ENCODE data around the gene TRPM1. TPM values are rescaled to one million over a fixed set of nuclear protein-coding genes. Genes with fewer than 3 reads are reported as not detected.

The TRPM1 gene
- total RNA-seq, 6 experiments from 2014 or later = not detected

GRCh38 chr15:31128919-31129768 is 27.6 kb upstream of the TRPM1 start:
- WGBS (ENCODE audit: insufficient coverage, low coverage, low lambda C conversion rate, missing lambda C conversion rate) = 23% methylated on average over 11 of the region's 19 CpGs
- peak; percentile 86 to 95 (median 90) for TF ChIP-seq CTCF (IDR thresholded peaks at IDR 0.05)
- no peak for TF ChIP-seq POLR2A (IDR thresholded peaks at IDR 0.05)
- intact Hi-C loops (cut with DNase I) = loop anchor here in 1 of 2 donors (5.0 kb wide), 1 partner anchor 222 kb away; no protein-coding TSS in a partner anchor
- Histone ChIP-seq H3K4me1 (peaks cover 0 to 5% (median 0%) of the 10 kb centered on the region in 4 donors), H3K36me3 (no peaks in the 10 kb centered on the region), H3K27ac (no peak overlapping the region), H3K4me3 (peak overlapping the region in 2 of 3 donors; percentile 7 to 35), H3K9me3 (no peaks in the 10 kb centered on the region), H3K27me3 (no peaks in the 10 kb centered on the region)
- ATAC-seq (peak; percentile 94 to 97 (median 95)), DNase-seq (peak; percentile 82 to 87 (median 83))

- intact Hi-C loops (cut with DNase I) = loop anchor here in 1 of 2 donors (5.0 kb wide), 1 partner anchor 221 kb away; no protein-coding TSS in a partner anchor
- whole genome bisulfite sequencing (ENCODE audit: insufficient coverage, low coverage, low lambda C conversion rate, missing lambda C conversion rate) = 67% methylated on average over 1 of the region's 6 CpGs
- Histone ChIP-seq H3K27ac (no peak overlapping the region), H3K4me1 (peaks cover 0 to 5% (median 0%) of the 10 kb centered on the region in 4 donors), H3K27me3 (no peaks in the 10 kb centered on the region), H3K9me3 (no peaks in the 10 kb centered on the region), H3K36me3 (no peaks in the 10 kb centered on the region), H3K4me3 (no peak overlapping the region)
- no peak for DNase-seq
- TF ChIP-seq POLR2A (IDR thresholded peaks at IDR 0.05) (no peak), CTCF (IDR thresholded peaks at IDR 0.05) (no peak)
- no peak for ATAC-seq
These were observed 27.0 kb upstream of the TRPM1 start for GRCh38 chr15:31128477-31128876.

GRCh38 chr15:31127596-31128261 is 26.2 kb upstream of the TRPM1 start:
- intact Hi-C loops (cut with DNase I) = loop anchor here in 1 of 2 donors (5.0 kb wide), 1 partner anchor 220 kb away; no protein-coding TSS in a partner anchor
- TF ChIP-seq POLR2A (IDR thresholded peaks at IDR 0.05) (no peak), CTCF (IDR thresholded peaks at IDR 0.05) (no peak)
- no peak for DNase-seq

GRCh38 chr15:31125061-31125460 is 23.5 kb upstream of the TRPM1 start:
- WGBS (ENCODE audit: insufficient coverage, low coverage, low lambda C conversion rate, missing lambda C conversion rate) = 72% methylated on average over 7 of the region's 8 CpGs
- Histone ChIP-seq H3K9me3 (peaks cover 0 to 12% (median 0%) of the 10 kb centered on the region in 4 donors), H3K27ac (no peak overlapping the region), H3K36me3 (no peaks in the 10 kb centered on the region), H3K27me3 (no peaks in the 10 kb centered on the region), H3K4me1 (peaks cover 0 to 5% (median 0%) of the 10 kb centered on the region in 4 donors), H3K4me3 (no peak overlapping the region)
- intact Hi-C loops (cut with DNase I) = loop anchor here in 1 of 2 donors (5.0 kb wide), 1 partner anchor 218 kb away; no protein-coding TSS in a partner anchor
- no peak for ATAC-seq
- TF ChIP-seq CTCF (IDR thresholded peaks at IDR 0.05) = no peak
- no peak for TF ChIP-seq POLR2A (IDR thresholded peaks at IDR 0.05)
- DNase-seq = no peak

More at GRCh38 chr15:31127596-31128261, 26.2 kb upstream of the TRPM1 start:
- Histone ChIP-seq H3K9me3 (no peaks in the 10 kb centered on the region), H3K4me3 (no peak overlapping the region), H3K27me3 (no peaks in the 10 kb centered on the region), H3K4me1 (peaks cover 0 to 5% (median 0%) of the 10 kb centered on the region in 4 donors), H3K27ac (no peak overlapping the region), H3K36me3 (no peaks in the 10 kb centered on the region)
- peak in 1 of 4 donors; percentile 11 for ATAC-seq
- WGBS (ENCODE audit: insufficient coverage, low coverage, low lambda C conversion rate, missing lambda C conversion rate) = 73% methylated on average over 3 of the region's 13 CpGs
